Right lobe of liver (tissue), 6 donors: ENCODE measurements around the gene TRRAP. TPM values are rescaled to one million over a fixed set of nuclear protein-coding genes. Genes with fewer than 3 reads are reported as not detected.

ENCODE experiments used
- ATAC-seq, 4 donors: fragments of 200-7000 bp; cut with Tn5 transposase; one replicate each; pipeline ENCODE4 v1.9.1; 2020; ENCODE audit warnings: mild to moderate bottlenecking in 4 of 4, moderate library complexity in 4 of 4
- DNase-seq, 3 donors: peaks; one replicate each; pipeline ENCODE4 v3.0.0-alpha.2; 2020
- H3K27ac ChIP-seq, 3 donors: fragments of 200-600 bp; one replicate each; pipeline ENCODE4 v1.8.0; 2022
- H3K27me3 ChIP-seq, 2 donors: fragments of 200-600 bp; one replicate each; pipeline ENCODE4 v1.8.0; 2022
- H3K36me3 ChIP-seq, 4 donors: fragments of 200-600 bp; sonication (generic) in 1 of 4; one replicate each; pipeline versions ENCODE4 v1.5.1 to v1.8.0; 2017 to 2022; ENCODE audit warnings: control low read depth in 1 of 4
- H3K4me1 ChIP-seq, 4 donors: fragments of 200-600 bp; sonication (generic) in 1 of 4; one replicate each; pipeline versions ENCODE4 v1.5.1 to v1.8.0; 2017 to 2022; ENCODE audit warnings: control low read depth in 1 of 4
- H3K4me3 ChIP-seq, 3 donors: fragments of 200-600 bp; one replicate each; pipeline ENCODE4 v1.8.0; 2022
- H3K9me3 ChIP-seq, 4 donors: fragments of 200-600 bp; sonication (generic) in 1 of 4; one replicate each; pipeline versions ENCODE4 v1.5.1 to v1.8.0; 2017 to 2022; ENCODE audit warnings: control low read depth in 1 of 4
- CTCF ChIP-seq, 4 donors: fragments of 200-600 bp in 3 of 4; fragments of 450-650 bp in 1 of 4; IDR thresholded peaks; one replicate each; pipeline versions ENCODE4 v1.5.1 to v1.8.0; 2016 to 2022; ENCODE audit warnings: antibody characterized with exemption in 4 of 4, mild to moderate bottlenecking in 2 of 4
- POLR2A ChIP-seq: fragments of 450-650 bp; IDR thresholded peaks from one replicate; pipeline ENCODE4 v1.6.1; 2017; ENCODE audit warnings: antibody characterized with exemption, mild to moderate bottlenecking
- WGBS: methylation state at CpG from one replicate; pipeline ENCODE4 v1.1.6; 2018; ENCODE audit warnings: low coverage, low lambda C conversion rate; ENCODE audit not compliant: insufficient coverage; ENCODE audit errors: missing lambda C conversion rate; 5-methylcytosine and 5-hydroxymethylcytosine counted together
- intact Hi-C, 2 donors: fragments of 100-400 bp; cut with DNase I; formaldehyde crosslinking; loops; one replicate each; pipeline versions ENCODE4 v1.11.2 to v1.14.1; 2022
- total RNA-seq, 6 experiments: library from RNA; depleted of rRNA in 2 of 6; stranded (reverse); fragments of >200 nt in 2 of 6; fragmentation: NEBNext Ultra II Directional in 3 of 6; extraction: Animal tissue kit (Norgen Biotek cat#: 25700) in 3 of 6; gene quantifications; one replicate each; pipeline versions ENCODE4 v1.1.0 to v1.2.4, GENCODE V29; 2016 to 2023
- donor health status: DM: no; HTN: yes; CAD: no.
- donor health status: DM: no; HTN: no; CAD: no.
- donor health status: DM: no; HTN: no; CAD: no.
- donor health status: DM: no; HTN: yes; CAD: no.
- donor health status: DM: no; HTN: yes; CAD: no.

The TRRAP gene
- total RNA-seq, 6 experiments from 2014 or later: 16.1 to 20.5 (median 18.6) TPM

- Histone ChIP-seq H3K4me1 (no peaks in the 10 kb centered on the region), H3K27ac (no peak overlapping the region), H3K4me3 (no peak overlapping the region), H3K9me3 (no peaks in the 10 kb centered on the region), H3K27me3 (no peaks in the 10 kb centered on the region), H3K36me3 (peaks cover 0 to 60% (median 30%) of the 10 kb centered on the region in 4 donors)
- no peak for TF ChIP-seq POLR2A
- TF ChIP-seq CTCF (IDR thresholded peaks at IDR 0.05): no peak
- DNase-seq (no peak), ATAC-seq (no peak)
- 81% methylated on average over 4 of the region's 4 CpGs for WGBS
- intact Hi-C loops: no loop called here
Measured at GRCh38 chr7:98944386-98944785, 66.1 kb downstream of the TRRAP start.

DNA sequence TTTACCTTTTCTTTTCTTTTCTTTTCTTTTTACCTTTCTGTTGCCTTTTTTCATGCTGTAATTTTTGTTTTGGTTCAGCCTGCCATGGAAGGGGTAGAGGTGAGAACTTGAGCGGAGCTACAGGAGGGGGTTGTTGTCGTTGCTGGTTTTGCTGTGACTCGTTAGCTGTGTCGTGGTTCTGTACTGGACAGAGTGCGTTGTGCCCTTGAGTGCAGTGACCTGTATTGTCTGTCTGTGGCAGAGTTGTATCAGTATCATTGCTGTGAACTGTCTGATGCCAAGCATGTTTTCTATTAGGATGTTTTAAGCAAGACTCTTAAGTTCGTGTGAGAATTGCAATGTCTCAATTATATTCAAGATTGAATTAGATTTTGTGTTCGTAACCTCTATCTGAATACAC is 67.5 kb downstream of the TRRAP start:
- peaks cover 0 to 63% (median 40%) of the 10 kb centered on the region in 4 donors for H3K36me3 ChIP-seq
- ATAC-seq (no peak), DNase-seq (no peak)
- H3K4me1 ChIP-seq: no peaks in the 10 kb centered on the region
- H3K27ac ChIP-seq: no peak overlapping the region
- WGBS: 66% methylated on average over 7 of the region's 7 CpGs
- H3K4me3 ChIP-seq: no peak overlapping the region
- no peak for TF ChIP-seq POLR2A
- TF ChIP-seq CTCF (IDR thresholded peaks at IDR 0.05): no peak
- H3K9me3 ChIP-seq: no peaks in the 10 kb centered on the region
- H3K27me3 ChIP-seq: no peaks in the 10 kb centered on the region
- intact Hi-C loops: no loop called here

GRCh38 chr7:98946389-98946788 is 68.1 kb downstream of the TRRAP start:
- no peaks in the 10 kb centered on the region for H3K27me3 ChIP-seq
- TF ChIP-seq POLR2A (no peak), CTCF (IDR thresholded peaks at IDR 0.05) (no peak)
- no peak for DNase-seq
- H3K4me1 ChIP-seq: no peaks in the 10 kb centered on the region
- 82% methylated on average over 8 of the region's 8 CpGs for WGBS
- no peak overlapping the region for H3K4me3 ChIP-seq
- no peaks in the 10 kb centered on the region for H3K9me3 ChIP-seq
- no peak for ATAC-seq
- intact Hi-C loops: no loop called here
- no peak overlapping the region for H3K27ac ChIP-seq
- H3K36me3 ChIP-seq: peaks cover 0 to 58% (median 39%) of the 10 kb centered on the region in 4 donors

GRCh38 chr7:98949336-98950044 is 71.2 kb downstream of the TRRAP start:
- DNase-seq (no peak), ATAC-seq (no peak)
- no peaks in the 10 kb centered on the region for H3K9me3 ChIP-seq
- no peaks in the 10 kb centered on the region for H3K27me3 ChIP-seq
- no peak overlapping the region for H3K27ac ChIP-seq
- TF ChIP-seq POLR2A (no peak), CTCF (IDR thresholded peaks at IDR 0.05) (no peak)
- intact Hi-C loops: no loop called here
- no peak overlapping the region for H3K4me3 ChIP-seq
- peaks cover 0 to 62% (median 40%) of the 10 kb centered on the region in 4 donors for H3K36me3 ChIP-seq
- WGBS: 96% methylated on average over 13 of the region's 21 CpGs
- H3K4me1 ChIP-seq: no peaks in the 10 kb centered on the region
